Measurements from ENCODE around the gene HACL1.
"Not testable (repeated sequence)": the region's sequence is repeated elsewhere in the genome, so short reads cannot be mapped to it uniquely, and the experiment has no call there.

DNA sequence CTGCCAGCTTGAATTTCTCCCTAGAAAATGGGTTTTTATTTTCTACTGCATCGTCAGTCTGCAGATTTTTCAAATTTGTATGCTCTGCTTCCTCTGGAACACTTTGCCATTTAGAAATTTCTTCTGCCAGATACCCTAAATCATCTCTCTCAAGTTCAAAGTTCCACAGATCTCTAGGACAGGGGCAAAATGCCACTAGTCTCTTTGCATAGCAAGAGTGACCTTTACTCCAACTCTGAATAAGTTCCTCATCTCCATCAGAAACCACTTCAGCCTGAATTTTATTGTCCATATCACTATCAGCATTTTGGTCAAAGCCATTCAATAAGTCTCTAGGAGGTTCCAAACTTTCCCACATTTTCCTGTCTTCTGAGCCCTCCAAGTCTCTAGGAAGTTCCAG is 3.2 kb upstream of the HACL1 start:
- not testable (repeated sequence) for TF ChIP-seq CTCF (conservative IDR thresholded peaks at IDR 0.05; ENCODE audit: low read depth, low read length); EZH2 (IDR thresholded peaks at IDR 0.05; ENCODE audit: low read length, unreplicated experiment)
